ENCODE results near the gene APOA5. TPM values are rescaled to one million over a fixed set of nuclear protein-coding genes. Genes with fewer than 3 reads are reported as not detected.

Gene APOA5
- total RNA-seq, 1 experiment from 2014 or later, result 0.11 TPM

DNA sequence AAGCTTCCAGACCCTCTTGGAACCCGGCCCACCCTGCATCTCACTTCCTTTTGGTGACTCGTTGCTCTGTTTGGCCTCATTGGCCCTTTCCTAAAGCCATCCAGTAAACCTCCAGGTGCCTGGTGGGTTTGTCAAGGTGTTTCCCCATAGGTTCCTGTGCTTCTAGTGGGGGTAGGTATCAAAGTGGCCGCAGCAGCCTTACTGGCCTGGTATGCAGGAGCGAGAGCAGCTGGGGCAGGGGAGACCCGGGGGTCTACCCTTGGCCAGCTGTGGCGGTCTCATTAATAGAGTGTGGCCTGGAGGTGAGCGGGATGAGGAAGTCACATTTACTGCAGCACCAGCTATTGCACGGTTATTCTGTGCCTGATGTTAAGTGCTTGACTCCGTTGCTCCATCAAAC is 27.4 kb upstream of the APOA5 start:
- H2BK15ac ChIP-seq (ENCODE audit: low read depth, low read length), result no peak overlapping the region
- Mint-ChIP-seq H3K27me3 (ENCODE audit: low read depth) (peaks cover 6% of the 10 kb centered on the region), H3K9me3 (no peaks in the 10 kb centered on the region), H3K4me3 (no peak overlapping the region), H3K4me1 (peaks cover 5 to 6% of the 10 kb centered on the region in 2 experiments; a peak in 3 of 4 replicates), H3K36me3 (ENCODE audit: insufficient read depth in 1 of 3, low read depth in 3 of 3) (no peaks in the 10 kb centered on the region), H3K27ac (no peak overlapping the region)
- no peaks in the 10 kb centered on the region for H3K79me1 ChIP-seq (ENCODE audit: insufficient read depth, low read depth, low read length, poor library complexity, severe bottlenecking)
- no peak overlapping the region for H4K8ac ChIP-seq (replicated peaks; ENCODE audit: insufficient read length, low read depth, low read length)
- no peak overlapping the region for H4K91ac ChIP-seq (ENCODE audit: insufficient read length, low read depth, low read length)
- H4K5ac ChIP-seq (ENCODE audit: insufficient read length, low read depth, low read length), result no peak overlapping the region
- no peak overlapping the region for H2BK5ac ChIP-seq (ENCODE audit: insufficient read length, low read length)
- H3K4me1 ChIP-seq (ENCODE audit: insufficient read depth, low read length), result no peaks in the 10 kb centered on the region; the same call in 1 of the 2 replicates
- no CpG with 5 or more reads among the region's 9 CpGs for WGBS (ENCODE audit: extremely low coverage, insufficient read length, low lambda C conversion rate)
- H3K27me3 ChIP-seq (ENCODE audit: insufficient read depth, low read length), result no peaks in the 10 kb centered on the region
- H2BK120ac ChIP-seq (ENCODE audit: low read depth, low read length, poor library complexity, severe bottlenecking), result no peak overlapping the region
- H3K18ac ChIP-seq (ENCODE audit: insufficient read length, low read depth, low read length), result no peak overlapping the region
- no peak overlapping the region for H2AFZ ChIP-seq (ENCODE audit: low read length)
- H3K27ac ChIP-seq (ENCODE audit: insufficient read length, low read depth, low read length), result no peak overlapping the region
- TF ChIP-seq CTCF (conservative IDR thresholded peaks at IDR 0.05), result no peak
- H2BK20ac ChIP-seq (ENCODE audit: low read depth, low read length, poor library complexity, severe bottlenecking), result no peak overlapping the region
- no peak overlapping the region for H2AK5ac ChIP-seq (ENCODE audit: insufficient read length, low read length)
- no peaks in the 10 kb centered on the region for H3K79me2 ChIP-seq (ENCODE audit: insufficient read depth, low read length)
- H3T11ph ChIP-seq (ENCODE audit: low read length), result no peak overlapping the region
- H4K20me1 ChIP-seq (ENCODE audit: control insufficient read depth, insufficient read depth, insufficient read length), result no peaks in the 10 kb centered on the region
- DNase-seq, result no peak
- H3K9ac ChIP-seq (ENCODE audit: extremely low read depth, insufficient read length, low read length), result no peak overlapping the region
- H2BK12ac ChIP-seq (ENCODE audit: insufficient read length, low read depth, low read length), result no peak overlapping the region
- no peaks in the 10 kb centered on the region for H3K9me3 ChIP-seq (ENCODE audit: control insufficient read depth, low read depth, low read length)
- no peak overlapping the region for H3K4me2 ChIP-seq (ENCODE audit: insufficient read depth, insufficient read length, low read length)
- no peak overlapping the region for H3K56ac ChIP-seq (ENCODE audit: insufficient read length, low read depth, low read length)
- no peak overlapping the region for H3K14ac ChIP-seq (ENCODE audit: insufficient read depth, low read length)
- no peak overlapping the region for H3K23ac ChIP-seq (ENCODE audit: insufficient read length, low read depth, low read length)
- peaks cover 2% of the 10 kb centered on the region for H3K23me2 ChIP-seq (ENCODE audit: insufficient read length, low read depth, low read length, poor library complexity, severe bottlenecking)
- no peak overlapping the region for H3K4ac ChIP-seq (ENCODE audit: low read depth, low read length)

Measured in H9 (cell line).